SK-N-SH (cell line): ENCODE data around the gene HDAC2. TPM values are rescaled to one million over a fixed set of nuclear protein-coding genes. Genes with fewer than 3 reads are reported as not detected.
"Not testable (repeated sequence)": the region's sequence is repeated elsewhere in the genome, so short reads cannot be mapped to it uniquely, and the experiment has no call there.

ENCODE experiments used
- CTCF ChIA-PET: fragments of 300-600, 350-600 bp; formaldehyde crosslinking; extraction: SDS; loops from one replicate; lab custom pipeline; 2021; lab: Yijun Ruan, JAX
- POLR2A ChIA-PET: fragments of 350-600 bp; sonication (Branson Sonifier 250); formaldehyde crosslinking; extraction: SDS; loops from one replicate; lab custom pipeline; 2020; ENCODE audit warnings: antibody characterized with exemption, inconsistent platforms; lab: Yijun Ruan, JAX
- DNase-seq: peaks from one replicate; pipeline ENCODE4 v3.0.0; 2012
- H2AFZ ChIP-seq: fragments of 200-600 bp; sonication (generic); 2 replicates; pipeline ENCODE4 v1.8.1; 2016; ENCODE audit warnings: antibody characterized with exemption, mild to moderate bottlenecking, low read depth
- H3F3A ChIP-seq: fragments of 200-600 bp; sonication (generic); replicated peaks from 2 replicates; pipeline ENCODE3; 2016; ENCODE audit warnings: antibody characterized with exemption, mild to moderate bottlenecking; ENCODE audit not compliant: insufficient read depth
- H3K27ac ChIP-seq, 2 experiments: fragments of 200-500 bp in 1 of 2; fragments of 200-600 bp in 1 of 2; sonication (Bioruptor generic) in 1 of 2; sonication (generic), shearing (Covaris generic) in 1 of 2; 2 replicates each; pipeline versions ENCODE4 v1.5.1 to v1.6.1; 2014 to 2016; ENCODE audit warnings: low read depth in 2 of 2, inconsistent platforms in 1 of 2, low read length in 1 of 2, mild to moderate bottlenecking in 1 of 2, mixed read lengths in 1 of 2
- H3K27me3 ChIP-seq: fragments of 200-600 bp; sonication (generic), shearing (Covaris generic); 2 replicates; pipeline ENCODE4 v1.6.1; 2016; ENCODE audit warnings: mixed run types; ENCODE audit not compliant: insufficient read depth
- H3K36me3 ChIP-seq, 2 experiments: fragments of 200-500 bp in 1 of 2; fragments of 200-600 bp in 1 of 2; sonication (Bioruptor generic) in 1 of 2; sonication (generic) in 1 of 2; replicated peaks in 1 of 2; 2 replicates each; pipeline versions ENCODE3 to v1.5.1; 2014 to 2016; ENCODE audit warnings: low read length in 1 of 2, mild to moderate bottlenecking in 1 of 2; ENCODE audit not compliant: insufficient read depth in 2 of 2, control insufficient read depth in 1 of 2
- H3K4me1 ChIP-seq, 2 experiments: fragments of 200-500 bp in 1 of 2; fragments of 200-600 bp in 1 of 2; sonication (Bioruptor generic) in 1 of 2; sonication (generic), shearing (Covaris generic) in 1 of 2; 2 replicates each; pipeline versions ENCODE4 v1.5.1 to v1.6.1; 2014 to 2016; ENCODE audit warnings: low read depth in 1 of 2, low read length in 1 of 2, mixed run types in 1 of 2; ENCODE audit not compliant: insufficient read depth in 2 of 2, control insufficient read depth in 1 of 2
- H3K4me2 ChIP-seq: fragments of 200-600 bp; sonication (generic), shearing (Covaris generic); 2 replicates; pipeline ENCODE4 v1.6.1; 2017; ENCODE audit warnings: mixed run types
- H3K4me3 ChIP-seq, 2 experiments: fragments of 200-500 bp in 1 of 2; fragments of 200-600 bp in 1 of 2; sonication (Bioruptor generic) in 1 of 2; sonication (generic), shearing (Covaris generic) in 1 of 2; 2 replicates each; pipeline versions ENCODE4 v1.5.1 to v1.8.1; 2014 to 2016; ENCODE audit warnings: low read depth in 2 of 2, inconsistent platforms in 1 of 2, low read length in 1 of 2, mild to moderate bottlenecking in 1 of 2, mixed read lengths in 1 of 2, moderate library complexity in 1 of 2
- H3K79me2 ChIP-seq: fragments of 200-600 bp; sonication (generic); 2 replicates; pipeline ENCODE4 v1.8.1; 2017; ENCODE audit warnings: mild to moderate bottlenecking; ENCODE audit not compliant: insufficient read depth
- H3K9ac ChIP-seq: fragments of 200-600 bp; sonication (generic); 2 replicates; pipeline ENCODE4 v1.6.1; 2017; ENCODE audit warnings: mixed run types
- H3K9me2 ChIP-seq: fragments of 200-600 bp; sonication (generic); 2 replicates; pipeline ENCODE4 v1.6.1; 2017; ENCODE audit warnings: mixed run types
- H3K9me3 ChIP-seq: fragments of 200-600 bp; sonication (generic); 2 replicates; pipeline ENCODE4 v1.6.1; 2017; ENCODE audit warnings: mixed run types, mild to moderate bottlenecking, moderate library complexity
- H4K20me1 ChIP-seq: fragments of 200-600 bp; sonication (generic); 2 replicates; pipeline ENCODE4 v1.6.1; 2017; ENCODE audit warnings: mild to moderate bottlenecking, mixed run types; ENCODE audit not compliant: insufficient read depth
- EZH2phosphoT487 ChIP-seq: fragments of 200-600 bp; sonication (generic); IDR thresholded peaks from 2 replicates; pipeline ENCODE4 v1.6.1; 2017; ENCODE audit warnings: low read depth, mixed run types, mild to moderate bottlenecking, antibody characterized with exemption, moderate library complexity, borderline replicate concordance
- FOSL2 ChIP-seq: IDR thresholded peaks from 2 replicates; pipeline ENCODE4 v1.4.0; 2012; ENCODE audit warnings: low read depth, mild to moderate bottlenecking, moderate library complexity, borderline replicate concordance
- FOXJ3 ChIP-seq: sonication (generic); formaldehyde crosslinking; IDR thresholded peaks from 2 replicates; pipeline ENCODE4 v1.5.1; 2020; ENCODE audit warnings: mild to moderate bottlenecking, missing genetic modification reagents
- GABPA ChIP-seq: IDR thresholded peaks from 2 replicates; pipeline ENCODE4 v1.4.0; 2012; ENCODE audit warnings: low read depth, mild to moderate bottlenecking
- GATA2 ChIP-seq: sonication (generic); formaldehyde crosslinking; IDR thresholded peaks from 2 replicates; pipeline ENCODE4 v1.5.0; 2020; ENCODE audit warnings: mild to moderate bottlenecking, missing genetic modification reagents
- MEF2A ChIP-seq: IDR thresholded peaks from 2 replicates; pipeline ENCODE4 v1.4.0; 2012; ENCODE audit warnings: low read depth, borderline replicate concordance
- MXI1 ChIP-seq: IDR thresholded peaks from 2 replicates; pipeline ENCODE4 v1.6.1; 2012; ENCODE audit warnings: mild to moderate bottlenecking, low read depth, low read length, improper control_type of control experiment
- NRF1 ChIP-seq: IDR thresholded peaks from 2 replicates; pipeline ENCODE4 v1.6.1; 2012; ENCODE audit warnings: low read depth, mild to moderate bottlenecking, low read length
- RAD21 ChIP-seq: IDR thresholded peaks from 2 replicates; pipeline ENCODE4 v1.6.1; 2012; ENCODE audit warnings: mild to moderate bottlenecking, low read length
- SIN3A ChIP-seq: IDR thresholded peaks from 2 replicates; pipeline ENCODE4 v1.6.1; 2012; ENCODE audit warnings: low read depth, mild to moderate bottlenecking, low read length, moderate library complexity, borderline replicate concordance
- TAF1 ChIP-seq: IDR thresholded peaks from 2 replicates; pipeline ENCODE4 v1.6.1; 2012; ENCODE audit warnings: low read depth, mild to moderate bottlenecking, low read length, moderate library complexity, borderline replicate concordance
- YY1 ChIP-seq: IDR thresholded peaks from 2 replicates; pipeline ENCODE4 v1.4.0; 2012; ENCODE audit warnings: low read depth, mild to moderate bottlenecking
- WGBS: methylation state at CpG from one replicate; pipeline ENCODE4 v1.1.6; 2017; ENCODE audit warnings: low lambda C conversion rate; 5-methylcytosine and 5-hydroxymethylcytosine counted together
- polyA plus RNA-seq, 3 experiments: library from polyadenylated mRNA; depleted of rRNA; stranded (reverse); fragments of >200 nt; gene quantifications; 2 replicates each; pipeline ENCODE4 v1.2.3, GENCODE V29; 2012
- TF ChIP-seq, protein P1 (sequence below): IDR thresholded peaks from 2 replicates; pipeline ENCODE4 v1.4.0; 2012; ENCODE audit warnings: low read depth, borderline replicate concordance
- TF ChIP-seq, protein P2 (sequence below): fragments of 200-600 bp; sonication (generic); IDR thresholded peaks from 2 replicates; pipeline ENCODE4 v1.6.1; 2017; ENCODE audit warnings: antibody characterized with exemption, mild to moderate bottlenecking, moderate library complexity
- TF ChIP-seq, protein P3 (sequence below): IDR thresholded peaks from 2 replicates; pipeline ENCODE4 v1.4.0; 2012; ENCODE audit warnings: low read depth, borderline replicate concordance

The HDAC2 gene
- polyA plus RNA-seq, 1 of the 3 experiments (the other 2 are of a cell fraction), result 90.4 TPM

DNA sequence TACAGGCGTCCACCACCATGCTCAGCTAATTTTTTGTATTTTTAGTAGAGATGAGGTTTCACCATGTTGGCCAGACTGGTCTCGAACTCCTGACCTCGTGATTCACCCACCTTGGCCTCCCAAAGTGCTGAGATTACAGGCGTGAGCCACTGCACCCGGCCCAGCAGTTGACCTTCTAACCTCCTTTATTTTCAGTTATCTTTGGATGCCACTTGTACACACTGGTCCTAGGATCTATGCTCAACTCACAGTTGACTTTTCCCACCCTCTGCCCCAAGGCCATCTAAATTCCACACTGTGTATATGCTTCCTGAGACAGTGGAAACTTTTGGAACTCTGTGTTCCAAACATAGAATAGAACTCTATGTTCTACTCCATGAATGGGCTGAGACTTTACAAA is 11.7 kb upstream of the HDAC2 start:
- CTCF ChIA-PET, H3K4me2 ChIP-seq: not testable (repeated sequence)

DNA sequence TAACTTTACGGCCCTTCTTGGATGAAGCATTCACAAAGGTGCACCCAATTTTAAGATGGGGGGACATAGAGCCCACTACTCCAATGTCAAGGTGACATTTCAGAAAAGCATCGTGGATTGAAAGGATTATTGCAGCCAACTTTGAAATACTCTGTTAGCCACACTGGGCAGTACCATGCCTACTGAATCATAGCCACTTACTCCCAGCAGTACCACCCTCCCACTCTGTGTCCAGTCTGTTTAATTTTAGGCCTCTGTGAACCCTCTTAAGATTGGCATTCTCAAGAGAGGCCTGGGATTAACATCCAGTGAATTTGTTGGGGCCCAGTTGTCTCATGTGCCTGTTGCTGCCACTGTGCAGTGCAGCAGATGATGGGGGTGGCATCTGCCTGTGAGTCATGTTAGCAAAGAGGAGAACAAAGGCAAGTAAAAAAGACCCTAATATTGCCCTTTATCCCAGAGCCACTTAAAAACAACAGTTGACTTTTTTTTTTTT is 11.2 kb upstream of the HDAC2 start:
- no peak overlapping the region for H2AFZ ChIP-seq
- DNase-seq, result no peak
- TF ChIP-seq SIN3A, result no peak
- no peak for TF ChIP-seq FOSL2
- no peak for TF ChIP-seq YY1
- no peak for TF ChIP-seq RAD21
- TF ChIP-seq NRF1, result no peak
- TF ChIP-seq, protein P1, sequence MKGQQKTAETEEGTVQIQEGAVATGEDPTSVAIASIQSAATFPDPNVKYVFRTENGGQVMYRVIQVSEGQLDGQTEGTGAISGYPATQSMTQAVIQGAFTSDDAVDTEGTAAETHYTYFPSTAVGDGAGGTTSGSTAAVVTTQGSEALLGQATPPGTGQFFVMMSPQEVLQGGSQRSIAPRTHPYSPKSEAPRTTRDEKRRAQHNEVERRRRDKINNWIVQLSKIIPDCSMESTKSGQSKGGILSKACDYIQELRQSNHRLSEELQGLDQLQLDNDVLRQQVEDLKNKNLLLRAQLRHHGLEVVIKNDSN, result no peak
- TF ChIP-seq EZH2phosphoT487, result no peak
- no peak for TF ChIP-seq MXI1
- no peak for TF ChIP-seq FOXJ3 (CRISPR knock-in tag)
- TF ChIP-seq GATA2, result no peak
- TF ChIP-seq, protein P2, sequence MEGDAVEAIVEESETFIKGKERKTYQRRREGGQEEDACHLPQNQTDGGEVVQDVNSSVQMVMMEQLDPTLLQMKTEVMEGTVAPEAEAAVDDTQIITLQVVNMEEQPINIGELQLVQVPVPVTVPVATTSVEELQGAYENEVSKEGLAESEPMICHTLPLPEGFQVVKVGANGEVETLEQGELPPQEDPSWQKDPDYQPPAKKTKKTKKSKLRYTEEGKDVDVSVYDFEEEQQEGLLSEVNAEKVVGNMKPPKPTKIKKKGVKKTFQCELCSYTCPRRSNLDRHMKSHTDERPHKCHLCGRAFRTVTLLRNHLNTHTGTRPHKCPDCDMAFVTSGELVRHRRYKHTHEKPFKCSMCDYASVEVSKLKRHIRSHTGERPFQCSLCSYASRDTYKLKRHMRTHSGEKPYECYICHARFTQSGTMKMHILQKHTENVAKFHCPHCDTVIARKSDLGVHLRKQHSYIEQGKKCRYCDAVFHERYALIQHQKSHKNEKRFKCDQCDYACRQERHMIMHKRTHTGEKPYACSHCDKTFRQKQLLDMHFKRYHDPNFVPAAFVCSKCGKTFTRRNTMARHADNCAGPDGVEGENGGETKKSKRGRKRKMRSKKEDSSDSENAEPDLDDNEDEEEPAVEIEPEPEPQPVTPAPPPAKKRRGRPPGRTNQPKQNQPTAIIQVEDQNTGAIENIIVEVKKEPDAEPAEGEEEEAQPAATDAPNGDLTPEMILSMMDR, result no peak
- TF ChIP-seq MEF2A, result no peak
- TF ChIP-seq, protein P3, sequence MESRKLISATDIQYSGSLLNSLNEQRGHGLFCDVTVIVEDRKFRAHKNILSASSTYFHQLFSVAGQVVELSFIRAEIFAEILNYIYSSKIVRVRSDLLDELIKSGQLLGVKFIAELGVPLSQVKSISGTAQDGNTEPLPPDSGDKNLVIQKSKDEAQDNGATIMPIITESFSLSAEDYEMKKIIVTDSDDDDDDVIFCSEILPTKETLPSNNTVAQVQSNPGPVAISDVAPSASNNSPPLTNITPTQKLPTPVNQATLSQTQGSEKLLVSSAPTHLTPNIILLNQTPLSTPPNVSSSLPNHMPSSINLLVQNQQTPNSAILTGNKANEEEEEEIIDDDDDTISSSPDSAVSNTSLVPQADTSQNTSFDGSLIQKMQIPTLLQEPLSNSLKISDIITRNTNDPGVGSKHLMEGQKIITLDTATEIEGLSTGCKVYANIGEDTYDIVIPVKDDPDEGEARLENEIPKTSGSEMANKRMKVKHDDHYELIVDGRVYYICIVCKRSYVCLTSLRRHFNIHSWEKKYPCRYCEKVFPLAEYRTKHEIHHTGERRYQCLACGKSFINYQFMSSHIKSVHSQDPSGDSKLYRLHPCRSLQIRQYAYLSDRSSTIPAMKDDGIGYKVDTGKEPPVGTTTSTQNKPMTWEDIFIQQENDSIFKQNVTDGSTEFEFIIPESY, result no peak
- TF ChIP-seq TAF1, result no peak
- no peak for TF ChIP-seq GABPA
- ChIA-PET CTCF (interaction anchor here (1.1 to 2.8 kb wide), 4 partner anchors 12 to 333 kb away, joined by 4 to 16 read pairs (median 9); no protein-coding TSS in a partner anchor), POLR2A (no interaction called here)
- H4K20me1 ChIP-seq, result no peaks in the 10 kb centered on the region
- H3K36me3 ChIP-seq, result no peaks in the 10 kb centered on the region
- no peak overlapping the region for H3K9ac ChIP-seq
- no peaks in the 10 kb centered on the region for H3K79me2 ChIP-seq
- H3K4me1 ChIP-seq, result no peaks in the 10 kb centered on the region
- no peak overlapping the region for H3K4me2 ChIP-seq
- H3K4me3 ChIP-seq, result no peak overlapping the region
- no peaks in the 10 kb centered on the region for H3F3A ChIP-seq
- H3K27ac ChIP-seq, result no peak overlapping the region
- no peaks in the 10 kb centered on the region for H3K27me3 ChIP-seq
- H3K9me3 ChIP-seq, result no peaks in the 10 kb centered on the region
- H3K9me2 ChIP-seq, result no peaks in the 10 kb centered on the region
- WGBS, result 69% methylated on average over 2 of the region's 2 CpGs

More for the DNA sequence above, 11.7 kb upstream of the HDAC2 start:
- H3K36me3 ChIP-seq, H4K20me1 ChIP-seq, H2AFZ ChIP-seq, POLR2A ChIA-PET, H3K9me3 ChIP-seq, H3F3A ChIP-seq, H3K27me3 ChIP-seq, H3K27ac ChIP-seq, H3K9ac ChIP-seq, H3K4me3 ChIP-seq, H3K9me2 ChIP-seq, H3K79me2 ChIP-seq, H3K4me1 ChIP-seq, DNase-seq: not testable (repeated sequence)
- 77% methylated on average over 5 of the region's 5 CpGs for WGBS
